ENCODE results near the gene OR10K2.

OR10K2 gene

GRCh38 chr1:158414651-158415345 is 11.2 kb downstream of the OR10K2 start:
- H3K18ac ChIP-seq (ENCODE audit: low read length), result no peak overlapping the region
- no peak overlapping the region for H3K27ac ChIP-seq (replicated peaks; ENCODE audit: low read length)
- H2BK15ac ChIP-seq (ENCODE audit: low read length), result no peak overlapping the region
- H3K9ac ChIP-seq (ENCODE audit: low read depth, low read length, poor library complexity), result no peak overlapping the region
- no peaks in the 10 kb centered on the region for H3K9me3 ChIP-seq (replicated peaks in 1 of 2; ENCODE audit: control insufficient read depth in 2 of 2, insufficient read depth in 1 of 2, low read depth in 1 of 2, low read length in 2 of 2)
- no peaks in the 10 kb centered on the region for H3K36me3 ChIP-seq (replicated peaks in 1 of 2; ENCODE audit: control insufficient read depth in 2 of 2, insufficient read depth in 2 of 2, low read length in 2 of 2)
- H2AFZ ChIP-seq (ENCODE audit: low read length), result no peak overlapping the region
- H3K4me2 ChIP-seq (ENCODE audit: insufficient read depth, low read length, poor library complexity, severe bottlenecking), result no peak overlapping the region
- no peak overlapping the region for H4K8ac ChIP-seq (ENCODE audit: low read depth, low read length)
- no CpG with 5 or more reads among the region's 4 CpGs for WGBS, 2 donors (ENCODE audit: extremely low coverage in 2 of 2, insufficient read length in 2 of 2, insufficient replicate concordance in 1 of 2)
- H3K4me1 ChIP-seq (ENCODE audit: control insufficient read depth in 2 of 2, insufficient read depth in 1 of 2, low read depth in 1 of 2, low read length in 2 of 2), result no peaks in the 10 kb centered on the region
- no peak overlapping the region for H2AK5ac ChIP-seq (ENCODE audit: low read depth, low read length)
- no peaks in the 10 kb centered on the region for H3K79me1 ChIP-seq (ENCODE audit: low read depth, low read length)
- no peak overlapping the region for H2BK120ac ChIP-seq (ENCODE audit: low read depth, low read length)
- no peak overlapping the region for H2BK12ac ChIP-seq (ENCODE audit: low read length)
- no peaks in the 10 kb centered on the region for H3K27me3 ChIP-seq (ENCODE audit: control insufficient read depth in 3 of 3, insufficient read depth in 3 of 3, low read depth in 1 of 3, low read length in 3 of 3)
- H3K4me3 ChIP-seq (ENCODE audit: low read length in 2 of 2), result no peak overlapping the region
- H3K4ac ChIP-seq (ENCODE audit: low read length), result no peak overlapping the region
- DNase-seq (ENCODE audit: low spot score), result no peak
- no peak overlapping the region for H4K91ac ChIP-seq (ENCODE audit: low read depth, low read length, poor library complexity)
- no peak overlapping the region for H2BK5ac ChIP-seq (ENCODE audit: low read length)
- H3K14ac ChIP-seq (ENCODE audit: low read length), result no peak overlapping the region
- H3K23ac ChIP-seq (ENCODE audit: low read depth, low read length, poor library complexity), result no peak overlapping the region

- WGBS, 2 donors (ENCODE audit: extremely low coverage in 2 of 2, insufficient read length in 2 of 2, insufficient replicate concordance in 1 of 2), result no CpG with 5 or more reads among the region's 5 CpGs
- Histone ChIP-seq H3K4me2 (ENCODE audit: insufficient read depth, low read length, poor library complexity, severe bottlenecking) (no peak overlapping the region), H2BK120ac (ENCODE audit: low read depth, low read length) (no peak overlapping the region), H3K9me3 (replicated peaks in 1 of 2; ENCODE audit: control insufficient read depth in 2 of 2, insufficient read depth in 1 of 2, low read depth in 1 of 2, low read length in 2 of 2) (no peaks in the 10 kb centered on the region), H3K36me3 (replicated peaks in 1 of 2; ENCODE audit: control insufficient read depth in 2 of 2, insufficient read depth in 2 of 2, low read length in 2 of 2) (no peaks in the 10 kb centered on the region), H3K23ac (ENCODE audit: low read depth, low read length, poor library complexity) (no peak overlapping the region), H2BK15ac (ENCODE audit: low read length) (no peak overlapping the region), H3K27me3 (ENCODE audit: control insufficient read depth in 3 of 3, insufficient read depth in 3 of 3, low read depth in 1 of 3, low read length in 3 of 3) (no peaks in the 10 kb centered on the region), H3K14ac (ENCODE audit: low read length) (no peak overlapping the region), H3K4me1 (ENCODE audit: control insufficient read depth in 2 of 2, insufficient read depth in 1 of 2, low read depth in 1 of 2, low read length in 2 of 2) (no peaks in the 10 kb centered on the region), H4K91ac (ENCODE audit: low read depth, low read length, poor library complexity) (no peak overlapping the region), H3K9ac (ENCODE audit: low read depth, low read length, poor library complexity) (no peak overlapping the region), H3K18ac (ENCODE audit: low read length) (no peak overlapping the region), H3K4ac (ENCODE audit: low read length) (no peak overlapping the region), H2AFZ (ENCODE audit: low read length) (no peak overlapping the region), H3K79me1 (ENCODE audit: low read depth, low read length) (no peaks in the 10 kb centered on the region), H3K27ac (replicated peaks; ENCODE audit: low read length) (no peak overlapping the region), H3K4me3 (ENCODE audit: low read length in 2 of 2) (no peak overlapping the region), H2BK5ac (ENCODE audit: low read length) (no peak overlapping the region), H2BK12ac (ENCODE audit: low read length) (no peak overlapping the region), H4K8ac (ENCODE audit: low read depth, low read length) (no peak overlapping the region), H2AK5ac (ENCODE audit: low read depth, low read length) (no peak overlapping the region)
- DNase-seq (ENCODE audit: low spot score), result no peak
Observed at GRCh38 chr1:158407092-158407491, 18.9 kb downstream of the OR10K2 start.

GRCh38 chr1:158400871-158401270 is 25.2 kb downstream of the OR10K2 start:
- Histone ChIP-seq H3K79me1 (ENCODE audit: low read depth, low read length) (no peaks in the 10 kb centered on the region), H3K9me3 (replicated peaks in 1 of 2; ENCODE audit: control insufficient read depth in 2 of 2, insufficient read depth in 1 of 2, low read depth in 1 of 2, low read length in 2 of 2) (no peaks in the 10 kb centered on the region), H3K4me1 (ENCODE audit: control insufficient read depth in 2 of 2, insufficient read depth in 1 of 2, low read depth in 1 of 2, low read length in 2 of 2) (no peaks in the 10 kb centered on the region), H3K9ac (ENCODE audit: low read depth, low read length, poor library complexity) (no peak overlapping the region), H3K4ac (ENCODE audit: low read length) (no peak overlapping the region), H2BK12ac (ENCODE audit: low read length) (no peak overlapping the region), H3K36me3 (replicated peaks in 1 of 2; ENCODE audit: control insufficient read depth in 2 of 2, insufficient read depth in 2 of 2, low read length in 2 of 2) (no peaks in the 10 kb centered on the region), H3K23ac (ENCODE audit: low read depth, low read length, poor library complexity) (no peak overlapping the region), H2BK120ac (ENCODE audit: low read depth, low read length) (no peak overlapping the region), H3K14ac (ENCODE audit: low read length) (no peak overlapping the region), H2AK5ac (ENCODE audit: low read depth, low read length) (no peak overlapping the region), H3K4me3 (ENCODE audit: low read length in 2 of 2) (no peak overlapping the region), H2BK15ac (ENCODE audit: low read length) (no peak overlapping the region), H4K8ac (ENCODE audit: low read depth, low read length) (no peak overlapping the region), H4K91ac (ENCODE audit: low read depth, low read length, poor library complexity) (no peak overlapping the region), H2AFZ (ENCODE audit: low read length) (no peak overlapping the region), H3K27ac (replicated peaks; ENCODE audit: low read length) (no peak overlapping the region), H3K4me2 (ENCODE audit: insufficient read depth, low read length, poor library complexity, severe bottlenecking) (no peak overlapping the region), H3K18ac (ENCODE audit: low read length) (no peak overlapping the region), H2BK5ac (ENCODE audit: low read length) (no peak overlapping the region), H3K27me3 (ENCODE audit: control insufficient read depth in 3 of 3, insufficient read depth in 3 of 3, low read depth in 1 of 3, low read length in 3 of 3) (no peaks in the 10 kb centered on the region)
- WGBS, 2 donors (ENCODE audit: extremely low coverage in 2 of 2, insufficient read length in 2 of 2, insufficient replicate concordance in 1 of 2), result no CpG with 5 or more reads among the region's 3 CpGs
- no peak for DNase-seq (ENCODE audit: low spot score)

- H4K91ac ChIP-seq (ENCODE audit: low read depth, low read length, poor library complexity), result no peak within 1 kb of the TSS
Observed at GRCh38 chr1:158398818-158399514, 27.1 kb downstream of the OR10K2 start, which contains the start of gene OR10T2. Gene OR10T2, minus strand, starts transcription at chr1:158399466. Its CDS starts 0 bp downstream, at chr1:158399466.

More at GRCh38 chr1:158398818-158399514, 27.1 kb downstream of the OR10K2 start, which contains the start of gene OR10T2:
- Histone ChIP-seq H3K18ac (ENCODE audit: low read length) (no peak within 1 kb of the TSS), H3K27me3 (ENCODE audit: control insufficient read depth in 3 of 3, insufficient read depth in 3 of 3, low read depth in 1 of 3, low read length in 3 of 3) (no peaks in the 10 kb centered on the region), H2AFZ (ENCODE audit: low read length) (no peak within 1 kb of the TSS), H2BK12ac (ENCODE audit: low read length) (no peak within 1 kb of the TSS), H3K4ac (ENCODE audit: low read length) (no peak within 1 kb of the TSS), H2BK5ac (ENCODE audit: low read length) (no peak within 1 kb of the TSS), H2BK120ac (ENCODE audit: low read depth, low read length) (no peak within 1 kb of the TSS), H3K23ac (ENCODE audit: low read depth, low read length, poor library complexity) (no peak within 1 kb of the TSS), H3K9ac (ENCODE audit: low read depth, low read length, poor library complexity) (no peak within 1 kb of the TSS), H3K27ac (replicated peaks; ENCODE audit: low read length) (no peak within 1 kb of the TSS), H4K8ac (ENCODE audit: low read depth, low read length) (no peak within 1 kb of the TSS), H3K79me1 (ENCODE audit: low read depth, low read length) (no peaks in the 10 kb centered on the region), H3K4me1 (ENCODE audit: control insufficient read depth in 2 of 2, insufficient read depth in 1 of 2, low read depth in 1 of 2, low read length in 2 of 2) (no peaks in the 10 kb centered on the region), H3K4me2 (ENCODE audit: insufficient read depth, low read length, poor library complexity, severe bottlenecking) (no peak within 1 kb of the TSS), H2BK15ac (ENCODE audit: low read length) (no peak within 1 kb of the TSS), H3K4me3 (ENCODE audit: low read length in 2 of 2) (no peak within 1 kb of the TSS), H2AK5ac (ENCODE audit: low read depth, low read length) (no peak within 1 kb of the TSS), H3K36me3 (replicated peaks in 1 of 2; ENCODE audit: control insufficient read depth in 2 of 2, insufficient read depth in 2 of 2, low read length in 2 of 2) (no peaks in the 10 kb centered on the region), H3K14ac (ENCODE audit: low read length) (no peak within 1 kb of the TSS), H3K9me3 (replicated peaks in 1 of 2; ENCODE audit: control insufficient read depth in 2 of 2, insufficient read depth in 1 of 2, low read depth in 1 of 2, low read length in 2 of 2) (no peaks in the 10 kb centered on the region)
- no CpG with 5 or more reads among the region's 5 CpGs for WGBS, 2 donors (ENCODE audit: extremely low coverage in 2 of 2, insufficient read length in 2 of 2, insufficient replicate concordance in 1 of 2)
- DNase-seq (ENCODE audit: low spot score), result no peak

Measured in neuronal stem cell (in vitro differentiated cells).